ENCODE results near the gene FUT2.

- TF ChIP-seq TCF12 (IDR thresholded peaks at IDR 0.05; ENCODE audit: low read depth) (no peak), REST (IDR thresholded peaks at IDR 0.05; ENCODE audit: low read depth) (no peak), YY1 (IDR thresholded peaks at IDR 0.05; ENCODE audit: low read depth) (no peak), RAD21 (IDR thresholded peaks at IDR 0.05; ENCODE audit: low read depth) (no peak), EP300 (IDR thresholded peaks at IDR 0.05; ENCODE audit: borderline replicate concordance) (no peak), MAX (IDR thresholded peaks at IDR 0.05) (no peak), EGR1 (IDR thresholded peaks at IDR 0.05) (no peak), CEBPB (IDR thresholded peaks at IDR 0.05) (no peak)
Observed at GRCh38 chr19:48746738-48747575, 51.2 kb downstream of the FUT2 start, which contains the start of gene IZUMO1.
